Neural progenitor cell (in vitro differentiated cells): ENCODE results near the gene TSEN34. TPM values are rescaled to one million over a fixed set of nuclear protein-coding genes. Genes with fewer than 3 reads are reported as not detected.

Experiments used
- DNase-seq: peaks from one replicate; pipeline ENCODE4 v3.0.0-alpha.2; 2016; ENCODE audit warnings: low spot score
- H2AFZ ChIP-seq: fragments of 200-600 bp; sonication (generic); replicated peaks from 2 replicates; pipeline ENCODE4 v1.6.1; 2016; ENCODE audit warnings: antibody characterized with exemption
- H3F3A ChIP-seq: fragments of 200-600 bp; sonication (generic); 2 replicates; pipeline ENCODE4 v1.6.1; 2016; ENCODE audit warnings: antibody characterized with exemption, low read depth
- H3K27ac ChIP-seq: fragments of 200-600 bp; sonication (generic); 2 replicates; pipeline ENCODE4 v1.5.1; 2016; ENCODE audit warnings: mild to moderate bottlenecking
- H3K27me3 ChIP-seq: fragments of 200-600 bp; sonication (generic); 2 replicates; pipeline ENCODE4 v1.6.1; 2016; ENCODE audit warnings: mild to moderate bottlenecking, moderate library complexity
- H3K36me3 ChIP-seq: fragments of 200-600 bp; sonication (generic); 2 replicates; pipeline ENCODE4 v1.5.1; 2016
- H3K4me1 ChIP-seq: fragments of 200-600 bp; sonication (generic); 2 replicates; pipeline ENCODE4 v1.6.1; 2016; ENCODE audit warnings: mixed run types
- H3K4me2 ChIP-seq: fragments of 200-600 bp; sonication (generic); 2 replicates; pipeline ENCODE4 v1.6.1; 2016
- H3K4me3 ChIP-seq: fragments of 200-600 bp; sonication (generic); 2 replicates; pipeline ENCODE4 v1.5.1; 2016
- H3K79me2 ChIP-seq: fragments of 200-600 bp; sonication (generic); 2 replicates; pipeline ENCODE4 v1.6.1; 2016; ENCODE audit warnings: low read depth
- H3K9ac ChIP-seq: fragments of 200-600 bp; sonication (generic); 2 replicates; pipeline ENCODE4 v1.6.1; 2016
- H3K9me3 ChIP-seq: fragments of 200-600 bp; sonication (generic); 2 replicates; pipeline ENCODE4 v1.5.1; 2016; ENCODE audit warnings: low read depth
- H4K20me1 ChIP-seq: fragments of 200-600 bp; sonication (generic); 2 replicates; pipeline ENCODE4 v1.6.1; 2016; ENCODE audit warnings: low read depth
- H3K27ac Mint-ChIP-seq: 3 replicates; pipeline ENCODE4 v1.8.0; 2021; ENCODE audit warnings: mixed read lengths
- H3K27me3 Mint-ChIP-seq: 2 replicates; pipeline ENCODE4 v1.8.0; 2022; ENCODE audit warnings: low read depth, mild to moderate bottlenecking, inconsistent platforms, moderate library complexity, mixed read lengths; ENCODE audit not compliant: insufficient read depth
- H3K36me3 Mint-ChIP-seq: 3 replicates; pipeline ENCODE4 v1.8.0; 2021; ENCODE audit warnings: mixed read lengths
- H3K4me1 Mint-ChIP-seq: 3 replicates; pipeline ENCODE4 v1.8.0; 2021; ENCODE audit warnings: mixed read lengths
- H3K4me3 Mint-ChIP-seq: 3 replicates; pipeline ENCODE4 v1.8.0; 2021; ENCODE audit warnings: mild to moderate bottlenecking, moderate library complexity, mixed read lengths
- H3K9me3 Mint-ChIP-seq: 3 replicates; pipeline ENCODE4 v1.8.0; 2020; ENCODE audit warnings: mixed read lengths
- EZH2 ChIP-seq: fragments of 200-600 bp; sonication (generic); IDR thresholded peaks from 2 replicates; pipeline ENCODE4 v1.6.1; 2017; ENCODE audit warnings: antibody characterized with exemption, mild to moderate bottlenecking, moderate library complexity
- EZH2phosphoT487 ChIP-seq: fragments of 200-600 bp; sonication (generic); IDR thresholded peaks from 2 replicates; pipeline ENCODE4 v1.6.1; 2017; ENCODE audit warnings: antibody characterized with exemption
- total RNA-seq: library from RNA; depleted of rRNA; stranded (reverse); fragments of >200 nt; gene quantifications from 2 replicates; pipeline ENCODE4 v1.2.3, GENCODE V29; 2015; ENCODE audit warnings: low replicate concordance
- TF ChIP-seq, protein P1 (sequence below): fragments of 200-600 bp; sonication (generic); IDR thresholded peaks from 2 replicates; pipeline ENCODE4 v1.5.1; 2017; ENCODE audit warnings: antibody characterized with exemption, mild to moderate bottlenecking

TSEN34 gene
- total RNA-seq, 1 donor from 2014 or later: 10.3 TPM

DNA sequence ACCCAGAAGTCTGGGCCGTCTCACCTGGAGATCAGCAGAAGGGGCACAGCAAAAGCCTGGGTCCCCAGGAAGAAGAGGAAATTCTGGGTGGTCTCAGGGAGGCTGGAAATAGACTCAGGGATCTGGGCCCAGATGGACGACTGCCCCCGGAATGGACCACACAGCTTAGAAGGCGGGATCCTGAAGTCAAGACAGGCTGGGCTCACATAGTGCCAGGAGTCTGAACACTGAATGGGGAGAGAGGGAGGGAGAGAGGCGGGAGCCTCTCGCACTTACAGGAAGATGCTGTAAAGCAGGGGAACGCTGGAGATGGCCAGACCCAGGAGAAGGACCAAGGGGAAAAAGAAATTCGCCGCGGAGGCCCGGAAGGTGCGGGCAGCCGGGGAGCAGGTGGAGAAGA lies 30.3 kb upstream of the TSEN34 start:
- Mint-ChIP-seq H3K27ac (peak overlapping the region; percentile 91), H3K36me3 (peaks cover 16% of the 10 kb centered on the region), H3K4me3 (peak overlapping the region; percentile 99), H3K27me3 (peaks cover 15% of the 10 kb centered on the region), H3K9me3 (peaks cover 34% of the 10 kb centered on the region), H3K4me1 (peaks cover 22% of the 10 kb centered on the region)
- Histone ChIP-seq H3K79me2 (peaks cover 9% of the 10 kb centered on the region), H3K4me1 (peaks cover 4% of the 10 kb centered on the region), H3K9me3 (no peaks in the 10 kb centered on the region), H3K27me3 (peaks cover 39% of the 10 kb centered on the region), H3K27ac (no peak overlapping the region), H3K4me2 (peak overlapping the region; percentile 84), H3K4me3 (peak overlapping the region; percentile 74), H2AFZ (no peak overlapping the region), H3K36me3 (no peaks in the 10 kb centered on the region), H4K20me1 (peaks cover 2% of the 10 kb centered on the region), H3F3A (peaks cover 30% of the 10 kb centered on the region), H3K9ac (no peak overlapping the region)
- no peak for DNase-seq
- TF ChIP-seq EZH2 (no peak), EZH2phosphoT487 (no peak)
- TF ChIP-seq, protein P1, sequence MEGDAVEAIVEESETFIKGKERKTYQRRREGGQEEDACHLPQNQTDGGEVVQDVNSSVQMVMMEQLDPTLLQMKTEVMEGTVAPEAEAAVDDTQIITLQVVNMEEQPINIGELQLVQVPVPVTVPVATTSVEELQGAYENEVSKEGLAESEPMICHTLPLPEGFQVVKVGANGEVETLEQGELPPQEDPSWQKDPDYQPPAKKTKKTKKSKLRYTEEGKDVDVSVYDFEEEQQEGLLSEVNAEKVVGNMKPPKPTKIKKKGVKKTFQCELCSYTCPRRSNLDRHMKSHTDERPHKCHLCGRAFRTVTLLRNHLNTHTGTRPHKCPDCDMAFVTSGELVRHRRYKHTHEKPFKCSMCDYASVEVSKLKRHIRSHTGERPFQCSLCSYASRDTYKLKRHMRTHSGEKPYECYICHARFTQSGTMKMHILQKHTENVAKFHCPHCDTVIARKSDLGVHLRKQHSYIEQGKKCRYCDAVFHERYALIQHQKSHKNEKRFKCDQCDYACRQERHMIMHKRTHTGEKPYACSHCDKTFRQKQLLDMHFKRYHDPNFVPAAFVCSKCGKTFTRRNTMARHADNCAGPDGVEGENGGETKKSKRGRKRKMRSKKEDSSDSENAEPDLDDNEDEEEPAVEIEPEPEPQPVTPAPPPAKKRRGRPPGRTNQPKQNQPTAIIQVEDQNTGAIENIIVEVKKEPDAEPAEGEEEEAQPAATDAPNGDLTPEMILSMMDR: no peak

DNA sequence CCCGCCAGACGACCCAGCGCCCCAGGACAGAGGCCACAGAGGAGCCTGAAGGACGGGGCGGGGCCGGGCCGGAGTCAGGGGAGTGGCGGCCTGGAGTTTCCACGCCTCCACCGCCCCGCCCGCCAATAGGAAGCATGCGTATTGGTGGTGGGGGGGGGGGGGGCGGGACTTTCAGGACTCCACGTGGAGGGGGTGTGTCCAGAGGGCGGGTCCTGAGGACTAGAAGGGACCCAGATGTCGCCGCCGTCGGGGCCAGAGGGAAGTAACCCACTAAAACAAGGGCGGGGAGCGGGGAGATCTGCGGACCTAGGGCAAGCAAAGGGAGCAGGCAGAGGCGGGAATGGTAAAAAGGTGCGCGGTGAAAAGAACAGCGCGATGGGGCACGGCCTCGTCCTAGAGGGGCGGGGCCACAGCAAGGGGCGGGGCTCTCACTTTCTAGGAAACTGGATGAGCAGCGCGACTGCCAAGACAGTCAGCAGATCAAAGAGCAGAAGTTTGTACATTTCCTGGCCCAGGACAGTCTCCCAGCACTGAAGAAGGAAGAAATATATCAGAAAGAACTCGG lies 28.8 kb upstream of the TSEN34 start:
- Mint-ChIP-seq H3K4me3 (peak overlapping the region; percentile 64), H3K27ac (no peak overlapping the region), H3K9me3 (peaks cover 34% of the 10 kb centered on the region), H3K36me3 (peaks cover 13% of the 10 kb centered on the region), H3K27me3 (peaks cover 15% of the 10 kb centered on the region), H3K4me1 (peaks cover 22% of the 10 kb centered on the region)
- Histone ChIP-seq H3F3A (peaks cover 23% of the 10 kb centered on the region), H3K79me2 (peaks cover 9% of the 10 kb centered on the region), H3K27ac (no peak overlapping the region), H3K9ac (no peak overlapping the region), H2AFZ (no peak overlapping the region), H3K27me3 (peaks cover 39% of the 10 kb centered on the region), H3K9me3 (no peaks in the 10 kb centered on the region), H3K4me2 (peak overlapping the region; percentile 49), H3K4me1 (peaks cover 4% of the 10 kb centered on the region), H3K4me3 (peak overlapping the region; percentile 22), H3K36me3 (no peaks in the 10 kb centered on the region), H4K20me1 (peaks cover 2% of the 10 kb centered on the region)
- DNase-seq: peak; percentile 83
- TF ChIP-seq, protein P1: no peak
- TF ChIP-seq EZH2 (no peak), EZH2phosphoT487 (no peak)

DNA sequence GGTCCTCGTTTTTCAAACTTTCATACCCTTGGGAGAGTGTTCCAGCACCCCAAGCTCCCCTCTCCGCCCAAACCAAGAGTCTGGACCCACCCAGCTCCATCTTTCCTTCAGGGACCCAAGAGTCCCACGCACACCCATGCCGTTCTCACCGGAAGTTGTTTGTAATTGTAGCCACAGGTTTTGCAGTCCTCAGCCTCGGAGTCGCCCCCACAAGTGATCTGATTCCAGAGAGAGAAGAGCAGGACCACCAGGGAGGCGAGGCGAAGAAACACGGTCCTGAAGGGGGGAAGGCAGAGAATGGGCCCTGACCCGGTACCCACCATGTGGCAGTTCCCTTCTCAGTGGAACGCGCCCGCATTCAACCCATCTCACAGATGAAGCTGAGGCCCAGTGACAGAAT lies 28.2 kb upstream of the TSEN34 start:
- Mint-ChIP-seq H3K4me1 (peaks cover 22% of the 10 kb centered on the region), H3K4me3 (no peak overlapping the region), H3K36me3 (peaks cover 13% of the 10 kb centered on the region), H3K9me3 (peaks cover 34% of the 10 kb centered on the region), H3K27me3 (peaks cover 12% of the 10 kb centered on the region), H3K27ac (peak overlapping the region; percentile 22)
- Histone ChIP-seq H3F3A (peaks cover 21% of the 10 kb centered on the region), H3K79me2 (peaks cover 9% of the 10 kb centered on the region), H2AFZ (no peak overlapping the region), H3K27ac (no peak overlapping the region), H4K20me1 (peaks cover 2% of the 10 kb centered on the region), H3K4me1 (peaks cover 4% of the 10 kb centered on the region), H3K4me2 (no peak overlapping the region), H3K36me3 (no peaks in the 10 kb centered on the region), H3K4me3 (no peak overlapping the region), H3K9me3 (no peaks in the 10 kb centered on the region), H3K9ac (no peak overlapping the region), H3K27me3 (peaks cover 39% of the 10 kb centered on the region)
- no peak for DNase-seq
- TF ChIP-seq, protein P1: no peak
- no peak for TF ChIP-seq EZH2
- TF ChIP-seq EZH2phosphoT487: no peak
